Chondrocyte (in vitro differentiated cells): ENCODE results near the gene STYXL2. TPM values are rescaled to one million over a fixed set of nuclear protein-coding genes. Genes with fewer than 3 reads are reported as not detected.

ENCODE experiments used
- DNase-seq: peaks from one replicate; pipeline ENCODE4 v3.0.0; 2021; ENCODE audit warnings: mixed read lengths, low spot score
- H3K27ac Mint-ChIP-seq: one replicate; pipeline ENCODE4 v1.8.0; 2021; ENCODE audit warnings: mild to moderate bottlenecking, moderate library complexity, mixed read lengths; ENCODE audit not compliant: unreplicated experiment
- H3K27me3 Mint-ChIP-seq: 2 replicates; pipeline ENCODE4 v1.8.0; 2021; ENCODE audit warnings: low read depth, mixed read lengths
- H3K36me3 Mint-ChIP-seq: 2 replicates; pipeline ENCODE4 v1.8.0; 2021; ENCODE audit warnings: low read depth, mixed read lengths
- H3K4me1 Mint-ChIP-seq: 2 replicates; pipeline ENCODE4 v1.8.0; 2021; ENCODE audit warnings: low read depth, mild to moderate bottlenecking, mixed read lengths
- H3K4me3 Mint-ChIP-seq: one replicate; pipeline ENCODE4 v1.8.0; 2021; ENCODE audit warnings: mild to moderate bottlenecking, moderate library complexity, mixed read lengths; ENCODE audit not compliant: unreplicated experiment
- H3K9me3 Mint-ChIP-seq: 2 replicates; pipeline ENCODE4 v1.8.0; 2021; ENCODE audit warnings: low read depth, mixed read lengths
- total RNA-seq: library from RNA; stranded (reverse); gene quantifications from 3 replicates; pipeline ENCODE4 v1.2.1, GENCODE V29; 2021
- TF ChIP-seq, protein P1 (sequence below): fragments of 200-600 bp; sonication (generic); IDR thresholded peaks from 2 replicates; pipeline ENCODE4 v1.5.0; 2021; ENCODE audit warnings: antibody characterized with exemption, mild to moderate bottlenecking, moderate library complexity

Gene STYXL2
- total RNA-seq, 1 donor from 2014 or later = 10.5 TPM

DNA sequence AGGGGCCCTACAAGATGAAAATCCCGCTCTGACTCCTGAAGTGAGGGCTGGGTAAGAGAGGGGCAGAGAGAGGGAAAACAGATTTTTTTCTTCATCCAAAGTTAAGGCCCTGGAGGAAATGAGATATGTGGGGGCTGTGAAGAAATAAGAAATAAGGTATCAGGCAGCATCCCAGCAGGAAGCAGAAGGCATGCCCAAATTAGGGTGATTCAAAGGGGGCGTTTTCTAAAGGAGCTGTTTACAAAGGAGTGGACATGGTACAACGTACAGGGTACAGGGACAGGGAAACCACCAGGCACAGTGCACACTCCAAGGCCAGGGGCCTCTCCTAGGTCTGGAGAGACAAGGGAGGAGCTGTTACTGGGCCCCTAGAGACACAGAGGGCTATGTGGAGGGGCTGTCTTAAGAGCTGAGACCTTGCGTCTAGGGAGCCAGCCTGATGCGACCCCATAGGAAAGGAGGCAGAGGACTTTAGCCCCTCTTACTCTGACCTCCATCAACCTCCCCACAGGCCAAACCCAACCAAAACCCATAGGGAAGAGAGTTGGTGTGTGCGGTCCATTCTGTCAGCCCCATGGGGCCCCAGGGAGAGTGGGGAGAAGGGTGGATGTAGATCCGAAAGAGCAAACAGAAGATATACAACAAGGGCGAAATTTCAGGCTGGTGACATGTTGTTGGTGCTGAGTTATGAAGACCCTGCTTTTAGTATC lies 38.6 kb downstream of the STYXL2 start:
- DNase-seq = no peak
- H3K9me3 Mint-ChIP-seq = no peaks in the 10 kb centered on the region
- peaks cover 6% of the 10 kb centered on the region for H3K36me3 Mint-ChIP-seq
- H3K4me3 Mint-ChIP-seq = no peak overlapping the region
- peaks cover 40% of the 10 kb centered on the region for H3K4me1 Mint-ChIP-seq
- H3K27ac Mint-ChIP-seq = no peak overlapping the region
- H3K27me3 Mint-ChIP-seq = no peaks in the 10 kb centered on the region
- TF ChIP-seq, protein P1, sequence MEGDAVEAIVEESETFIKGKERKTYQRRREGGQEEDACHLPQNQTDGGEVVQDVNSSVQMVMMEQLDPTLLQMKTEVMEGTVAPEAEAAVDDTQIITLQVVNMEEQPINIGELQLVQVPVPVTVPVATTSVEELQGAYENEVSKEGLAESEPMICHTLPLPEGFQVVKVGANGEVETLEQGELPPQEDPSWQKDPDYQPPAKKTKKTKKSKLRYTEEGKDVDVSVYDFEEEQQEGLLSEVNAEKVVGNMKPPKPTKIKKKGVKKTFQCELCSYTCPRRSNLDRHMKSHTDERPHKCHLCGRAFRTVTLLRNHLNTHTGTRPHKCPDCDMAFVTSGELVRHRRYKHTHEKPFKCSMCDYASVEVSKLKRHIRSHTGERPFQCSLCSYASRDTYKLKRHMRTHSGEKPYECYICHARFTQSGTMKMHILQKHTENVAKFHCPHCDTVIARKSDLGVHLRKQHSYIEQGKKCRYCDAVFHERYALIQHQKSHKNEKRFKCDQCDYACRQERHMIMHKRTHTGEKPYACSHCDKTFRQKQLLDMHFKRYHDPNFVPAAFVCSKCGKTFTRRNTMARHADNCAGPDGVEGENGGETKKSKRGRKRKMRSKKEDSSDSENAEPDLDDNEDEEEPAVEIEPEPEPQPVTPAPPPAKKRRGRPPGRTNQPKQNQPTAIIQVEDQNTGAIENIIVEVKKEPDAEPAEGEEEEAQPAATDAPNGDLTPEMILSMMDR = no peak

DNA sequence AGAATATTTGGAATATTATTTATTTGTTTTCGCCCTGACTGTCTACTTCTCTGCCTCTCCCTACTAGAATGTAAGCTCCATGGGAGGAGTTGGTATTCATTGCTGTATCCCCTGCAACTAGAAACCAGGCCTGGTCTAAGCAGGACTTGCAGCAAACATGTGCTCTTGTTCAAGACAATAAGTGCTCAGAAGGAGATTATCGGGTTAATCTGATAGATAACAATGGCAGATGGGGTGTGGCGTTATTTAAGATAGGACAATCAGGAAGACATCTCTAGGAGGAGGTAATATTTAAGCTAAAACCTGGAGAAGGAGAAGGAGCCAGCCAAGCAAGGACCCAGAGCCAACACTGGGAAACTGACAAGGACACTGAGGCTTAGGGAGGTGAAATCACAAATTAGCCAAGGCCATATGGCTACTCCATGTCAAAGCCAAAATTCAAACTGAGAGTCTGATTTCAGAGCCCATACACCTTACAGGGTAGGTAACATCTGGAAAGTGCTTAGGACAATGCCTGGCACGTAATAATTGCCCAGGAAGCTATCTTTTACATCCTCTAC lies 41.5 kb downstream of the STYXL2 start:
- H3K4me3 Mint-ChIP-seq = no peak overlapping the region
- no peaks in the 10 kb centered on the region for H3K27me3 Mint-ChIP-seq
- no peaks in the 10 kb centered on the region for H3K9me3 Mint-ChIP-seq
- H3K27ac Mint-ChIP-seq = peak overlapping the region; percentile 80
- peaks cover 60% of the 10 kb centered on the region for H3K4me1 Mint-ChIP-seq
- TF ChIP-seq, protein P1 = no peak
- DNase-seq = no peak
- no peaks in the 10 kb centered on the region for H3K36me3 Mint-ChIP-seq

DNA sequence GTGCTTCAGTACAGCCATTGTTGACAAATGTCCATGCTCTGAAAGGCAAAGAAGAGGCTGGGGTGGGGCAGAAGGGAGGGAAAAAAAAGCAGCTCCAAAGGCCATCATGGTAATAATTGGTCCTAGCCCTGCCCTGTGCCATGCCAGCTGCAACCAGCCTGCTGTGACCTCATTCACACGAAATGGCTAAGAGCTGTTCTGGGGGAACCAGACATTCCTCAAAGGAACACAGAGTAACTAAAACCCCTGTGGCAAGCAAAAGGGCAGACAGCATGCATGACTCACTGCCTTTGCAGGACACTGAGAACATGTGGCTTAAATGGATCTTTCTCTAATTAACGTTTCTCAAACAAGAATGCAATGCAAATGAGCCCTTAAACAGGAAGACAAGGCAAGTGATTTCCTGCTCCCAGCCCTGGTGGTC lies 42.3 kb downstream of the STYXL2 start:
- Mint-ChIP-seq H3K4me3 (no peak overlapping the region), H3K27ac (peak overlapping the region; percentile 80)

DNA sequence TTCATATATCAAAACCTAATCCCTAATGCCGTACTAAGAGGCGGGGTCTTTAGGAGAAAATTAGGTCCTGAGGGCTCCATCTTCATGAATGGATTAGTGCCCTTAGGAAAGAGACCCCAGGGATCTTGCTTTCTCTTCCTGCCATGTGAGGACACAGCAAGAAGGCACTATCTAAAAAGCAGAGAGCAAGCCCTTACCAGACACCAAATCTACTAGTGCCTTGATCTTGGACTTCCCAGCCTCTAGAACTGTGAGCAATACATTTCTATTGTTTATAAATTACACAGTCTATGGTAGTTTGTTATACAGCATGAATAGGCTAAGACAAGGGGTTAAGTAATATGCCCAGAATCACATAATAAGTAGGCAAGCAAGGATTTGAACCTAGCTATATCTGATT lies 42.9 kb downstream of the STYXL2 start:
- H3K9me3 Mint-ChIP-seq = no peaks in the 10 kb centered on the region
- no peak for DNase-seq
- no peaks in the 10 kb centered on the region for H3K36me3 Mint-ChIP-seq
- no peaks in the 10 kb centered on the region for H3K27me3 Mint-ChIP-seq
- H3K27ac Mint-ChIP-seq = peak overlapping the region; percentile 80
- TF ChIP-seq, protein P1 = no peak
- H3K4me3 Mint-ChIP-seq = no peak overlapping the region
- H3K4me1 Mint-ChIP-seq = peaks cover 57% of the 10 kb centered on the region

More for the DNA sequence above, 42.3 kb downstream of the STYXL2 start:
- Mint-ChIP-seq H3K9me3 (no peaks in the 10 kb centered on the region), H3K27me3 (no peaks in the 10 kb centered on the region), H3K4me1 (peaks cover 60% of the 10 kb centered on the region), H3K36me3 (no peaks in the 10 kb centered on the region)
- TF ChIP-seq, protein P1 = no peak
- DNase-seq = no peak

DNA sequence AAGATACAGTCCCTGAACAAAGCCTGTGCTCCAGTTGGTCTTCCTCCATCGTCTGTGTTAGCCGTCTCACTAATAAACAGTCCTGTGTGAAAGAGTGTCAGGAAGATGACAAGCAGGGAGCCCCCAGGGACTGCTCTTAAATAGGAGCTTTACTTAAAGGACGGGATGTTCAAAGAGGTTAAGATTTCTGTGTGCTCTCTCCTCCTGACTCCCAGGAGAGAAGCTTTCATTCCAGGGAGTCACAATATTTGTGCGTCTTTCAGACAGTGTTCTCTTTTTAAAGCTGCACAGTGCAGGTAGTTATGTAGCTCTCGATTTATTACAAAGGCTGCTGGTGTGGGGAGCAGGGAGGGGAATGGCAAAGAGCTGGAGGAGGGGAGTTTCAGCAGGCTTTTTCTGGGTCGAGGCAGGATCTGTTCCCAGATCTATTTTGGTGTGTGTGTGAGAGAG lies 43.5 kb downstream of the STYXL2 start:
- TF ChIP-seq, protein P1 = no peak
- Mint-ChIP-seq H3K27ac (peak overlapping the region; percentile 80), H3K9me3 (peaks cover 1% of the 10 kb centered on the region), H3K4me3 (peak overlapping the region; percentile 59), H3K4me1 (peaks cover 57% of the 10 kb centered on the region), H3K27me3 (no peaks in the 10 kb centered on the region), H3K36me3 (peaks cover under 1% of the 10 kb centered on the region)
- DNase-seq = no peak
